ENCODE results near the gene KANK4. TPM values are rescaled to one million over a fixed set of nuclear protein-coding genes. Genes with fewer than 3 reads are reported as not detected.

Gene KANK4
- total and polyA plus RNA-seq, 8 donors, result 2.4 to 12.5 (median 8.6) TPM

DNA sequence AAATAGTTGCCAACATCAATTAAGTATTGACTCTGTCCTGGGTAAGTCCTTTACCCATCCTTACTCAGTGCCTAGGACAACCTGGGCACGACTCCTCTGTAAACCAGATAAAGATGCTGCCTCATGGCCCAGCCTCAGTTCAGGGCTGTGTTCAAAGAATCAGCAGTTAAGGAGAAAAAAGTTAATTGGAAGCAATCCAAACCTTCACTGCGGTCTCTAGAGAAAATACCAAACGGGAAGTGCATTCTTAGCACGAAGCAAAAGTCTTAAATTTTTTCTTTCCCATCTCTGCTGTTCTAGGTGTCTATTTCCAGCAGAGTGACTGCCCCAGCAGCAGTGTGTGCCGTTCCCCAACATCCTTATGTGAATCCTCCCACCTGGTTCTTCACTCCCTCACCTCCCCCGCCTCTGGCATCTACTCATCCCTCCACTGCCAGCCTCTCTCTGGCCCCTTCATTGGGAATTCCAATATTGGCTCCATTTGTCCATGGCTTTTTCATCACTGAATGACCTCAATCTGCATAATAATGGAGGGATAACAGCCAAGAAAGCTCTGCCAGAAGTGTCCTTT, 23.2 kb downstream of the KANK4 start:
- no peaks in the 10 kb centered on the region for H3K36me3 ChIP-seq
- H3K4me1 ChIP-seq, result peaks cover 18 to 27% (median 18%) of the 10 kb centered on the region in 3 donors
- intact Hi-C loops (cut with DNase I), result no loop called here
- DNase-seq (no peak), FAIRE-seq (no peak), ATAC-seq (peak in 3 of 4 donors; percentile 11 to 24 (median 21))
- no peak overlapping the region for H3K4me3 ChIP-seq
- no peaks in the 10 kb centered on the region for H3K27me3 ChIP-seq
- TF ChIP-seq, protein P1, sequence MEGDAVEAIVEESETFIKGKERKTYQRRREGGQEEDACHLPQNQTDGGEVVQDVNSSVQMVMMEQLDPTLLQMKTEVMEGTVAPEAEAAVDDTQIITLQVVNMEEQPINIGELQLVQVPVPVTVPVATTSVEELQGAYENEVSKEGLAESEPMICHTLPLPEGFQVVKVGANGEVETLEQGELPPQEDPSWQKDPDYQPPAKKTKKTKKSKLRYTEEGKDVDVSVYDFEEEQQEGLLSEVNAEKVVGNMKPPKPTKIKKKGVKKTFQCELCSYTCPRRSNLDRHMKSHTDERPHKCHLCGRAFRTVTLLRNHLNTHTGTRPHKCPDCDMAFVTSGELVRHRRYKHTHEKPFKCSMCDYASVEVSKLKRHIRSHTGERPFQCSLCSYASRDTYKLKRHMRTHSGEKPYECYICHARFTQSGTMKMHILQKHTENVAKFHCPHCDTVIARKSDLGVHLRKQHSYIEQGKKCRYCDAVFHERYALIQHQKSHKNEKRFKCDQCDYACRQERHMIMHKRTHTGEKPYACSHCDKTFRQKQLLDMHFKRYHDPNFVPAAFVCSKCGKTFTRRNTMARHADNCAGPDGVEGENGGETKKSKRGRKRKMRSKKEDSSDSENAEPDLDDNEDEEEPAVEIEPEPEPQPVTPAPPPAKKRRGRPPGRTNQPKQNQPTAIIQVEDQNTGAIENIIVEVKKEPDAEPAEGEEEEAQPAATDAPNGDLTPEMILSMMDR (IDR thresholded peaks at IDR 0.05), result no peak
- 14% methylated on average over 6 of the region's 6 CpGs for WGBS, 2 donors
- H3K9me3 ChIP-seq, result no peaks in the 10 kb centered on the region
- H3K27ac ChIP-seq, result no peak overlapping the region

DNA sequence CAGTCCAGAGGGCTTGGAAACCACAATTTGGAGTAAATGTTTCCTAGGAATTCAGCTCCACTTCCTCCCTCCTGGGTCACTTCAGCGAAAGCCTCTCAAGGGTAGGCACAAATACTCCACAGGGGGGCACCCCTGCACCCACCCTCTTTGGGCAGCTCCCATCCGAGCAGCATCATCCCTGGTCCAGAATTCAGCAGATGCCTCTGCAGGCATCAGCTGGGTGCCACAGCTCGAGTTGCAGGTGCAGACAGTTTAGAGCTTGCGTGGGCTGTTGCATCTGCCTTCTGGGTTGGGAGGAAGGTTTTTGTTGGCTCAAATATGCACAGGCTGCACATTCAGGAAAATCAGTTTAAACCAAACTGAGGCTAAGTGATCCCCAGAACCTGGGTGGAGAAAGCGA, 25.0 kb downstream of the KANK4 start:
- no peak overlapping the region for H3K27ac ChIP-seq
- FAIRE-seq, result no peak
- TF ChIP-seq, protein P1 (IDR thresholded peaks at IDR 0.05), result peak in 1 of 4 donors; percentile 17
- no peak for DNase-seq
- intact Hi-C loops (cut with DNase I), result no loop called here
- peak in 3 of 4 donors; percentile 56 to 81 (median 62) for ATAC-seq
- H3K9me3 ChIP-seq, result no peaks in the 10 kb centered on the region
- H3K36me3 ChIP-seq, result no peaks in the 10 kb centered on the region
- WGBS, 2 donors, result 75 to 83% methylated on average over 5 of the region's 5 CpGs
- H3K4me3 ChIP-seq, result no peak overlapping the region
- peaks cover 1 to 11% (median 6%) of the 10 kb centered on the region in 3 donors for H3K4me1 ChIP-seq
- H3K27me3 ChIP-seq, result no peaks in the 10 kb centered on the region

DNA sequence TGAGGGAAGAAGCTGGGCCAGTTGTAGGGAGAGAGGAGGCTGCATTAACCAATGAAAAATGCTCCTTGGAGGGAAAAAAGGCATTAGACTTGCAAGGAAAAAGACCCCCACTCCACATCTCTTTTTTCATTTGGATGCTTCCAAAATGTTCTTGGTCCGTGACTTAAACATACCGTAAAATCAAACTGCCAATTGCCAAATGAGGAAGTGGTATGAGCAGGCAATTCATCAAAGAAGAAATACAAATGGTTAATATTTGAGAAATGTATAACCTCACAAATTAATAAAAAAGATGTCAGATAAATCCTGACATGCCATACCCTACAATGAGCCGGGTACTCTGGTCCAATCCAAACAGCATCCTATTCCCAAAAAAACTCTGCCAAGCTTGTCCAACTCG, 30.6 kb downstream of the KANK4 start:
- intact Hi-C loops (cut with DNase I), result no loop called here

DNA sequence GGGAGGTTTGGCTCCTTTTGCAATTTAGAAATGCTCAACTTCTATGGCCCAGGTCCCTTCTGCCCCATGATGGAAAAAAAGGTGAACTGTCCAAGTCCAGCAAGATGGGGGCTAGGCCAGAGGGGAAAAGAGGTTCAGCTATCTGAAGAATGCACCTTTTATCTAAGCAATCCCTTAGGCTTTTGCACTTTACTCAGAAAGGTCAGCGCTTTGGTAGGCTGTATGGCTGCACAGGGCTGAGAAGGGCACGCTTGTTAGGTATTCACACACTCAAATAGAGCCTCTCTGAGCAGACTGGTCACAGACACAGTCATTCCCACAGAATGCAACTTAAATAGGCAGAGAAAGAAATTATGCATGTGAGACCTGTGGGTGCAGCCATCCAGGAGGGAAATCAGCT, 31.0 kb downstream of the KANK4 start:
- FAIRE-seq (no peak), DNase-seq (no peak), ATAC-seq (no peak)
- no peak overlapping the region for H3K4me3 ChIP-seq
- intact Hi-C loops (cut with DNase I), result no loop called here
- no peaks in the 10 kb centered on the region for H3K27me3 ChIP-seq
- H3K36me3 ChIP-seq, result no peaks in the 10 kb centered on the region
- TF ChIP-seq, protein P1 (IDR thresholded peaks at IDR 0.05), result no peak
- H3K9me3 ChIP-seq, result no peaks in the 10 kb centered on the region
- H3K4me1 ChIP-seq, result peaks cover 9 to 26% (median 20%) of the 10 kb centered on the region in 3 donors
- H3K27ac ChIP-seq, result no peak overlapping the region
- WGBS, 2 donors, result 89 to 93% methylated on average over 2 of the region's 2 CpGs

More for the DNA sequence above, 30.6 kb downstream of the KANK4 start:
- 89 to 90% methylated on average over 4 of the region's 4 CpGs for WGBS, 2 donors
- Histone ChIP-seq H3K9me3 (no peaks in the 10 kb centered on the region), H3K4me1 (peaks cover 9 to 26% (median 20%) of the 10 kb centered on the region in 3 donors), H3K27ac (no peak overlapping the region), H3K4me3 (no peak overlapping the region), H3K27me3 (no peaks in the 10 kb centered on the region), H3K36me3 (no peaks in the 10 kb centered on the region)
- ATAC-seq (no peak), DNase-seq (no peak), FAIRE-seq (no peak)
- TF ChIP-seq, protein P1 (IDR thresholded peaks at IDR 0.05), result no peak

DNA sequence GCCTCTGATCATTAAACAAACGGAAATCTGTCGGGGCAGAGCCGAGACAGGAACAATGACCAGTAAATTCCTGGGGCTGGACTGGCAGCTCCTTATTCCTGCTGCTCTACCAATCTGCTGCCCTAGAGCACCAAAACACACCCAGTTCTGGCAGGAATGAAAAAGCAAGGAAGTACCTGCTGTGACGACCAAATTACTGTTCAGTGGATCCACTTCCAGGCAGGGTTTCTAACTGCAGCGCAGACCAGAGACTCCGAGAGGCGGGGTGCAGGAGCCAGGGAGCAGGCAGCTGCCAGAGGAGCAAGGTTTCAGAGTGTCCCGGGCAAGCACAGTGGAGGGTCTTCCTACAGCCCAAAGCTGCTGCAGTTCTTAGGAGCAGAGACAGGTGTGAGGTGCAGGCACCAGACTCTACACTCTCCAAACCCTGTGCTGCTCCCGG, 32.4 kb downstream of the KANK4 start:
- no peaks in the 10 kb centered on the region for H3K9me3 ChIP-seq
- FAIRE-seq (no peak), DNase-seq (no peak), ATAC-seq (peak; percentile 61 to 64 (median 64))
- no peaks in the 10 kb centered on the region for H3K27me3 ChIP-seq
- peak overlapping the region in 3 of 4 donors; percentile 16 to 45 (median 17) for H3K27ac ChIP-seq
- H3K36me3 ChIP-seq, result no peaks in the 10 kb centered on the region
- WGBS, 2 donors, result 20 to 28% methylated on average over 9 of the region's 9 CpGs
- intact Hi-C loops (cut with DNase I), result no loop called here
- H3K4me1 ChIP-seq, result peaks cover 9 to 26% (median 20%) of the 10 kb centered on the region in 3 donors
- H3K4me3 ChIP-seq, result peak overlapping the region in 2 of 4 donors; percentile 4 to 26
- TF ChIP-seq, protein P1 (IDR thresholded peaks at IDR 0.05), result no peak
